Astrocyte (in vitro differentiated cells and primary cell): ENCODE results near the gene CPEB2.

ENCODE experiments used
- CTCF ChIP-seq: IDR thresholded peaks from 2 replicates; pipeline ENCODE4 v1.5.1; 2011; ENCODE audit warnings: low read depth, mild to moderate bottlenecking, inconsistent platforms, low read length, moderate library complexity; ENCODE audit not compliant: insufficient read depth
- EZH2 ChIP-seq: IDR thresholded peaks from 2 replicates; pipeline ENCODE4 v1.6.1; 2012; ENCODE audit warnings: mild to moderate bottlenecking, low read length, inconsistent platforms; ENCODE audit not compliant: insufficient read depth

GRCh38 chr4:15043922-15044321, 41.6 kb downstream of the CPEB2 start:
- TF ChIP-seq CTCF: no peak
- TF ChIP-seq EZH2: no peak
